GM19455 (cell line): ENCODE data around the gene SIM2.

ENCODE experiments used
- ATAC-seq: cut with Tn5 transposase; IDR thresholded peaks from one replicate; pipeline ENCODE4 v1.9.1; 2021; ENCODE audit not compliant: unreplicated experiment

SIM2 gene

DNA sequence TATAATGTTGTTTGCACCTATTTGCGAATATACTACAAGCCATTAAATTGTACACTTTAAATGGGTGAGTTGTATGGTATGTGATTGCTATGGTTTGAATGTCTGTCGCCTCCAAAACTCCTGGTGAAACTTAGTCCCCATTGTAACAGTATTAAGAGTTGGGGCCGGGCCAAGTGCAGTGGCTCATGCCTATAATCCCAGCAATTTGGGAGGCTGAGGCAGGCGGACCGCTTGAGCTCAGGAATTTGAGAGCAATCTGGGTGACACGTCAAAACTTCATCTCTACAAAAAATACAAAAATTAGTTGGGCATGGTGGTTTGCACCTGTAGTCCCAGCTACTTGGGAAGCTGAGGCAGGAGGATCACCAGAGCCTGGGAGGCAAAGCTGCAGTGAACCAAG lies 12.0 kb upstream of the SIM2 start:
- no peak for ATAC-seq

DNA sequence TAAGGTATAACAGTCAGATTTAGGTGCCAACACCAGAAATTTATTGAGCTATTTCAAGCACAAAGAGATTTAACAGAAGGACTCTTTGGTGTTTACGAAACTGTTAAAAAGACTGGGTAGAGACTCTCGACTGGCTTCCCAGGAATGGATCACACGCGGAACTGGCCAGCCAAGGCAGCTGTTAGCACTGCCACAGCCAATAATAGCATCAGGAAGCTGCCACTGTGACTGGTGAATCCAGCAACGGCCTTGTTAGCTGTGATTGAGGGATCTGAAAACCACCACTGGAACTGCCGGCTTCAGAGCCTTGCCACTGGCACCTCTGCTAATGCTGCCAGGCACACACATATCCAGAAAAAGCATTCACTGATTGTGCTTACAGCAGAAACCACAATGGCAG lies 10.6 kb upstream of the SIM2 start:
- ATAC-seq, result no peak

DNA sequence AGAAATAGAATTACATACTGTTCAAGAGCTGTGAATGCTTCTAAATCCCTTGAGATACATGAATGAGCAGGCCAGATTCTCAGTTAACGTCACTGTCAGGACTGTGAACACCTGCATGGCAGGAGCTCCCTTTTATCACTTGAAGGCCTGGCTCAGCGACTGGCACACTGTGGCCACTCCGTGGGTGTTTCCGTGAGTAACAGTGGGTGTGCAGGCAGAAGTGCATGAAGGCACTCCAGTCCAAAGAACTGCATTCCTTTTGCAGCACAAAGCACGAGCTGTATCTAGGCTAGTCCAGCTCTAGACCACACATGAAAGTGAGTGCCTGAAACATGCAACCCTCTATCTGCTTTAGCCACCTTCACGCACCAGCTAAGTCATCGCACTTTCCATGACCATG lies 9.6 kb upstream of the SIM2 start:
- no peak for ATAC-seq

DNA sequence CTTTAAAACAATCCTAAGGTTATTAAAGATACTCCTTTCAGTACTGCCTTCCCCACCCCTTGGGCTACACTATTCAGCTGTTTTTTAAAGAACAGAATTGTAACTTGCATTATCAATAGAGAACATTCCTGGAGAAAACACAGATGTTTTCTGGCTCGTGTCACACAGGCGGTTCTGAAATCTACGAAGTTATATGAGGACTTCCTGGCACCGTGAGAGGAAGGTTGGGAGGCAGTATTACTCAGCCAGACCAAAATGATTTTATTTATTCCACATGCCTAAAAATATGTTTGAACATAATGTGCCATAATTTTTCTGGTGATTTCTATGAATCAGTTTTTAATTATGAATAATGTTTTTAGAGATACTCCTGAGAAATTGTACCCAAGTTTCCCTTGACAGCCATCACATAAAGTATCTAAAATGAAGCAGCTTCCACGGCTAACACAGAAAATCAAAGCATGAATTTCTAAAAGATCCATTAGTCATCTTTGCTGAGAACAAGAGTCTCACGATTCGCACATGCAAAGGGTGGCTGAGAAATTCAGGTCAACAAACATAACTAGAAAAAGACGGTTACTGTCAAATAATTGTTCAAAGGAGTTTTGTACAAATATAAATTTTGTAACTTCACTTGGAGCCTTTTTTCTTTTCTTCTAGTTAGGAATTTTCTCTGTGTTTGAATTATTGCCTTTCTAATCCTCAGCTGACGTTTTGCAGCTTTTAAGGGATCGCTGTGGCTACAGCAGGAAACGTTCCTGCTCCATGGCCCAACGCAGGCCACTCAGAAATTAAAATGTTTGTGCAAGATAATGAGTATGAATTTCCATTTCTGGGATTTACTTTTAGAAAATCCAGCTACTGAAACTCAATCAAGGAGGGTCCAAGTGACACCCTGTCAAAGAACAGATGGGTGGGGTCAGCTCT lies 8.0 kb upstream of the SIM2 start:
- no peak for ATAC-seq

DNA sequence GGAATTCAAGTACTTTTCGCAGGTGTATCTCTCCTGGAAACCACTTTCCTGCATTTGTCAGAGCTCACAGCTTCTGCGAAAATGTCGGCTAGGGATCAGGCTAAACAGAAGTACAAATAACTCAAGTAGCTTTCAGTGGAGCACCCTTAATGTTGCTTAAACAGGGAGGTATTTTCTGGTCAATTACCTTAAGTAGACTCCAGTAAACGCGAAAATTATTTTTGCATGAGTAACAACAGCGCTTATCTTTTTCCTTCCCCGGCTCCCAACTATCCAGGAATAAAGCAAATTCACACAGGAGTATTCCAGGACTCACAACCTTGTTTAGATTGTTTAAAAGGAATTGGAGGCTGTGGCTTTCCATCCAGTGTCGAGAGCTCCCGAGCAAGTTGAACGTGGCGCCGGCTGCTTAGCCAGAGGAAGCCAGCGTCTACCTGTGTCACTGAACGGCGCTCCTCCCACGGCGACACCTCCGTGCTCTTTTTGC lies 7.3 kb upstream of the SIM2 start:
- ATAC-seq, result no peak

DNA sequence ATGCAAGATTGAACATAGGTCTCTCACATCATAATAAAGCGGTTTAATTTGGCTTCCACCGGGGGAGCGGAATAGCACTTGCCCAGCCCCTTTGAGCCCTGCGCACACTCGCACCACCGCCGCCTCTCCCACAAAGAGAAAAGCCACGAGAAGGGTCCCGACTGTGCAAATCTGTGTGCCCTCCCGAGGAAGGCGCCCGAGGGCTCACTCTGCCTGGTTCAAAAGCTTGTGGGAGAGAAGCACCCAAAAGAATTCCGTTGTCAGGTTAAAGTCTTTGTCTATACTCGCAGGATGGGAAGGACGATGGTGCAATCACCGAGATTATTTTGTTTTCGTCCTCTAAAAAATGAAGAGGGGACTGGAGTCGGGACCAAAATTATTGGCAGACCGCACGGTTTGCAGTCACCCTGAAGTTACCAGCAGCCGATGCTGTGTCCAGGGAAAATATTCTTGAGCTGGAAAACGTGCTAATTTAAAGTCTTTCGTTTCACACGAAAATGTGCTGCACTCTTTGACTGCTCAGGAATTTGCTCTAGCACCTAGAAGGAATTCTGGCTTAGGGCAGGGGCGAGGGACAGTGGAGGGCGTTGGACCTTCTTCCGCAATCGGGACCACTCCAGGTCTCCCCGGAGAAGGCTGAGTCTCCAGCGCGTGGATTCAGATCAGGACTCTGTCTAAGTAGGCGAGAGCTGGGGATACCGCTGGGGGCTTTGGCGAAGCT lies 6.6 kb upstream of the SIM2 start:
- no peak for ATAC-seq

DNA sequence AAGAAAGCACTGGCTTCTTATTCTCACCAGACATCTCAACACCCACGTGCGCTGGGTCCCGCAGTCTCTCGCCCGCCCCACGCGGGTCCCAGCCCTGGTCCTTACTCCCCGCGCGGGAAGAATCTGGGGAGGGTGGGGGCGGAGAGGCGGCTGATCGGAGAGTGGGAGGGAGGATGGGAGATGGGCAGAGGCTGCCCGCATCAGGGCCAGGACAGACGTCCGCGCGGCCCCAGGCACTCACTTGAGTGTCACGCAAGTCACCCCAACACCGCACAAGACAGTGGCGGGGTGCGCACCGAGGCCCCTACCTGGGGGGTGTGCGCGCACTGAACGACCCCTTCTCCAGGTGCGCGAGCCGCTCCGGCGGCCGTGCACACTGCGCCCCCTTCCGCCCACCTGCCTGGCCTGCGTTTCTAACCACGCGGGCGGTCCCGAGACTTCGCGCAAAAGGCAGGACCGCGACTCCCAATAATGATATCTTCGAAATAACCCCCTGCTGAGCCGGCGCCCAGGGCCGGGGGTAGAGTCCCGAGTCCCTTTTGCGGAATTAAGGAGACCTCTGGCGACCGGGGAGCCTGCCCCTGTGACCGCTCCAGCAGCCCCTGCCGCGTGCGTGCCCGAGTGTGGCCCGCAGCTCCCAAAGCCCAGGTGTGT lies 6.0 kb upstream of the SIM2 start:
- ATAC-seq, result no peak

DNA sequence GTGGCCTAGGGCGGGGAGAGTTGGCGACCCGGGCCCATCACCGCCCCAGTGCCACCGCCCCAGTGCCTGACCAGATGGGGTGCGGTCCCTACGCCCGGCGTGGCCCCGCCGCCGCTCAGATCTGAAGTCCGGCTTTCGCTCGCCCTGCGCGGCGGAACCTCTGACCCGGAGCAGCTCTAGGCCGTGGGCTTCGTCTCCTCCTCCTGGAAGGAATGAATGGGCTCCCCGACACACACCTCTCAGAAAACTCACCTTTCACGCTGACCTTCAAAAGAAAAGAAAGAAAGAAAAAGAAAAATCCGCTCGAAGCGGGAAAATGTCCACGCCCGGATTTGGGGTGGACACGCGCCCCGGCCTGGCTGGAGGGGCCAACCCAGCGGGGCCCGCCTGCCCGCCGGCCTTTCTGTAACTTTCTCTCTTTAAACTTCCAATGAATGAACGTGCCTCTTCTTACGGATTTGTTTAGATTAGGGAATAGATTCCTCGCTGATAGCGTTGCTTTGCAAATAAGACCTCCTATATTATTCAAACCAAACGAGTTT lies 5.4 kb upstream of the SIM2 start:
- no peak for ATAC-seq

DNA sequence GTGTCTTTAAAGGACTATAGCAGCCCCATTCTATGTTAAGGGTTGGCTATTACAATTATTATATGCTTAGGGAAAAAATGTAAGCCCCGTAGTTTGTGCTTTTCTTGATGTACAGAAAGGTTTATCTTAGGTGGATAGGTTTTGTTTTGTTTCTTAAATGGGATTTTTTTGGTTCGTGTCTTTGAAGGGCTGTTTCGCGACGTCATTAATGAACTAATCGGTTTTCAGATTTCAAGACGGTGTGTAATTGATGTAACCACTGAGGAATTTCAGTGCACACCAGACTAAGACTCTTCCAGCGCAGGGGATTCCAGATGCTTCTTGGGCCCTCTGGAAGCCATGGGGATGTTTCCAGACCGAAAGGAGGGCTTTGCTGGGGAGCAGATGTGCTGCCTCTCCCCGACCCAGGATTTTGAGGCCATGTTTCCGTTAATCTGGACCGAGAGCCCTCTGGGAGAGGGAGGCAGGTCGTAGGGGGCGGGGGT lies 4.8 kb upstream of the SIM2 start:
- no peak for ATAC-seq

DNA sequence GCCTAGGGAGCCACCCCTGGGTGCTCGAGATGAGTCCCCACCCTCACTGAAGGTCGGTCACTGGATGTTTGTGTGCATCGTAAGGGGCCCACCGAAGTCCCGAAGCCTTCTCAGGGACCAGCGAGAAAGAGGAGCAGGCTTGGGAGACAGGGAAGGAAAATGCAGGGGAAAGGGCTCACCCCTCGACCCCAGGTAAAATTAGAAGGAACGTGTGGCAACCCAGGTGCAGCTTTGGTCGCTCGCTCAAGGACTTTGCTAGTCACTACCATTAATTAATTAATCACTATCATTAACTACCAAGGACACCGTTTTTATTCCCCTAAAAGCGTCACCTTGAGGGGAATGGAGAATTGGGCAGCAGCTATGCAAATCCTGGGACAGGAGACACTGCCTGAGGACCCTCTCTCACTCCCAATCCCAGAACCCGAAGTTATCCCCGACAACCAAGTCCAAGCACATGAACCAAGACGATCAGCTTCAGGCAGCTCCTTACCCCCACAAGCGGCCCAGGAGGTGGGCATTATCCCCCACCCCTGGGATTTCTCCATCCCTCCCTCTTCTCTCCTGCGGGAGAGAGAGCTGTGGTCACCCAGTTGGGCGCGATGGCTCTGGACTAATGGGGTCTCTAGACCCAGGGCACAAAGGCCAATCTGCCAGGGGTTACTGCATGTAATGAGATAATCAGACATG lies 4.2 kb upstream of the SIM2 start:
- ATAC-seq, result no peak

DNA sequence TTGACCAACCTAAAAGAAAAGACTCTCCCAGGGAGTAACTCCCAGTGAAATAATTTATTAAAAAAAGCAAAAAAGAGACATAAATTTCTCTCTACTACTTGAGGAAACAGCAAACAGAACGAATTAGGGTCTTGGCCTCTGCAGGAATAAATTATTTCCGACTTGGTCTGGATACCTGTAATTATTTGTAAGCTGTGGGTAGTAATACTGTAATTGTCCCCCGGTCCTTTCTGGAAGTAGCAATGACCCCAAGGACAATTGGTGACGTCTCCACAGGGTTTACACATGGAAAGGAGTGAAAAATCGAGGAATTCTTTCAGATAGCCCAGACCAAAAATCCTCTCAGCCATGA lies 3.7 kb upstream of the SIM2 start:
- no peak for ATAC-seq

DNA sequence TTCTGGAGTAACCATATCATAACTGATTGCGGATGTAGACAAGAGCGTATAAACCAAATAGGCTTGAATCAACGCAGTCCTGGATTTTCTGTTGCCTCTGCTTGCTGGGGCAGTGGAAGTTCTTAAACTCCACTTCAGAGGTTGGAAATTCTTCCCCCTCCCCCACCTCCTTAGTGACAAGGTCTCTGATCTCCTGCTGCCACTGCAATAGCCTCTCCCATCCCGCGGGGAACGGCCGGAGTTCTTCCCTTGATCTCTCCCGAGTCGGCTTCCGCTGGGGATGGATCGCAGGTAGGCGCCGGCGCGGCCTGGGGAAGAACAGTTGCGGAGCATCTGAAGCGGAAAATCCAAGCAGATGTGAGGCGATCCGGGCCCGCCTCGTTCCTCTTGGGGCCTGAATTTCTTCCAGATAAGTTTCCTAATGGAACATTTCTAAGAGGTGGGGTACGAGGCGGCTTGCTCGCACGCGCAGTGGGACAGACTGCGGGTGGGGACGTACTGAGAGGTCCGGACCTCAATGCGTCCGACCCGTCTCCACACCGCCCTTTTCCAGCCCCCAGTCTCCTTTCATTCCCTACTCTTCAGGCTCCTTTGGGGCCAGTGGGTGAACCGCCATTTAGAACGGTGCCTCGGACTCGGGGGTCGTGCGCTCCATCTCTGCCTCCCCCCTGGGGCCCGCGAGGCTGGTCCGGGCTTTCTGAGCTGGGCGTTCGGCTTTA lies 3.1 kb upstream of the SIM2 start:
- ATAC-seq, result no peak

DNA sequence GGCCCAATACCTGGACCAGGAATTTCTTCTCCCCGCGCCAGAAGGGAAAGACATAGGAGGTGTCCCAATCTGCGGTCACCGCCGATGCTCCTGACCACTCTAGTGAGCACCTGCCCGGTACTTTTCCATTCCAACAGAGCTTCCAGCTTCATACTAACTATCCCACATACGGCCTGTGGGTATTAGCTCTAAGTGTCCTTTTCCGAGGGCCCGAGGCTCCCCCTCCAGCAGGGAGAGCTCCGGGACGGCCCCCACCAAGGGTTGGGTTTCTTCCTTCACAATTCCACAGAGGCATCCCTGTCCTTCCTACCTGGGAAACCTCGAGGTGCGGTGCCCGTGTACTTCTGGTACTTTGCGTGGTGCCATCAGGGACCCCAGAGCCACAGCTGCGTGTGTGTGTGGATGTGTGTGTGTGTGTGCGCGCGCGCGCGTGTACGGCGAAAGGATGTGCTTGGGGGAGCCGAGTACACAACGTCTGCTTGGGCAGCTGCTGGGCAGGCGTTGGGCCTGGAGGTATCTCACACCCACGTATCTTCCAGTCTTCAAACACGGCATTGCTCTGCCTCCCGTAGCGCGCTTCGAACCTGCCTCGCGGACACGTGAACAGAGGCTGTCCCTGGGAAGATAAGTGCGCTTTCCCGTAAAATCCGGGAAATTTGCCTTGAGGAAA lies 2.4 kb upstream of the SIM2 start:
- ATAC-seq, result no peak

DNA sequence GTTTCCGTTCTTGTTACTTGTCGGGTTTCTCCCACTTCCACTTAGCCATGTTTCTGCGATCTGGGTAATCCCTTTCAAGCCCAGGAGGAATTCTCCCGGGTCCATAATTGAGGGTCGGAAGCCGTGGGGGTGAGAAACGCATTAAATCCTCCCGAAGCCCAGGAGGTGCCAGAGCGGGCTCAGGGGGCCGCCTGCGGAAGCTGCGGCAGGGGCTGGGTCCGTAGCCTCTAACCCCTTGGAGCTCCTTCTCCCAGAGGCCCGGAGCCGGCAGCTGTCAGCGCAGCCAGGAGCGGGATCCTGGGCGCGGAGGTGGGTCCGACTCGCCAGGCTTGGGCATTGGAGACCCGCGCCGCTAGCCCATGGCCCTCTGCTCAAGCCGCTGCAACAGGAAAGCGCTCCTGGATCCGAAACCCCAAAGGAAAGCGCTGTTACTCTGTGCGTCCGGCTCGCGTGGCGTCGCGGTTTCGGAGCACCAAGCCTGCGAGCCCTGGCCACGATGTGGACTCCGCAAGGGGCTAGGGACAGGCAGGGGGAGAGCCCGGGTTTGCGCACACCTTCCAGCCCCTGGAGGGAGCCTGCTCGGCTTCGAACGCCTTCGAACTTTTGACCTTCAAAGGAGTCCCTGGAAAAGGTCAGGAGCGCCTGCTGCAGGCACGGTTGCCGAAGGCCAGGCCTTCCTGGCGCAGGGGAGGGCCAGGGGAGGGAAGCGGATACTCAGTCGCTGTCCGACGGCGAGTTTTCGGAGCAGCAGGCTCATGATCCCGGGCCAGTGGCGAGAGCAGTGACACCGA lies 1.7 kb upstream of the SIM2 start:
- no peak for ATAC-seq

DNA sequence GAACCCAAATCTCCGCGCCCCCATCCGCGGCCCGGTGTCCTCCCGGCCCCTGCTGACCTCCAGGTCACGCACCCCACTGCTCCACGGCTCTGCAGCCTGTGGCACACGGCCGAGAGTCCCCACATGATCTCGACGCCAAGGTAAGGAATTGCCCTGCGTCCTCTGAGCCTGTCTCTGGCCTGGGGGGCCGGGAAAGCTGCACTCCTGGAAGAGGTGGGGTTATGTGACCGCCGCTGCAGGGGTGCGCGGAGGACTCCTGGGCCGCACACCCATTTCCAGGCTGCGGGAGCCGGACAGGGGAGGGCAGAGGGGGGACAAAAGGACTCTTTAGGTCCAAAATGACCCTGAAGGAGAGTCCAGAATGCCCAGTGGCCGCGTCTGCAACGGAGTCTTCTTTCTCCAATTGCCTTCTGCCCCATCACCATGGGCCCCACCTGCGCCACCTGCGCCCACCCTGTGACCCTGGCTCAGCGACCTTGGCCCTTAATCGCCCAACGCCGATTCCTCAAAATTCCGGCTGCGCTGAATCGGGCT lies 997 bp upstream of the SIM2 start:
- ATAC-seq, result no peak

DNA sequence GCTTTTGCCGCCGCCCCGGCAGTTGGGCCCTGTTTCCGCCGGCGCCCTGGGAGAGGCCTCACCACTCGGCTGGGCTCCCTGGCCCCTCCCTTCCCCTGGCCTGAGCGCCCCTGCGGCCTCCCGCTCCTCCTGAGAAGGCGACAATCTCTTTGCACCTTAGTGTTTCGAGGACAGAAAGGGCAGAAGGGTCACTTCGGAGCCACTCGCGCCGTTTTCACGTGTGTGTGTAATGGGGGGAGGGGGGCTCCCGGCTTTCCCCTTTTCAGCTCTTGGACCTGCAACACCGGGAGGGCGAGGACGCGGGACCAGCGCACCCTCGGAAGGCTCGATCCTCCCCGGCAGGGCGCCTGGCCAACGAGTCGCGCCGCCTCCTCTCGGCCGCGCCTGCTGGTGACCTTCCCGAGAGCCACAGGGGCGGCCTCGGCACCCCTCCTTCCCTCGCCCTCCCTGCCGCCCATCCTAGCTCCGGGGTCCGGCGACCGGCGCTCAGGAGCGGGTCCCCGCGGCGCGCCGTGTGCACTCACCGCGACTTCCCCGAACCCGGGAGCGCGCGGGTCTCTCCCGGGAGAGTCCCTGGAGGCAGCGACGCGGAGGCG lies 432 bp upstream of the SIM2 start:
- ATAC-seq, result no peak

DNA sequence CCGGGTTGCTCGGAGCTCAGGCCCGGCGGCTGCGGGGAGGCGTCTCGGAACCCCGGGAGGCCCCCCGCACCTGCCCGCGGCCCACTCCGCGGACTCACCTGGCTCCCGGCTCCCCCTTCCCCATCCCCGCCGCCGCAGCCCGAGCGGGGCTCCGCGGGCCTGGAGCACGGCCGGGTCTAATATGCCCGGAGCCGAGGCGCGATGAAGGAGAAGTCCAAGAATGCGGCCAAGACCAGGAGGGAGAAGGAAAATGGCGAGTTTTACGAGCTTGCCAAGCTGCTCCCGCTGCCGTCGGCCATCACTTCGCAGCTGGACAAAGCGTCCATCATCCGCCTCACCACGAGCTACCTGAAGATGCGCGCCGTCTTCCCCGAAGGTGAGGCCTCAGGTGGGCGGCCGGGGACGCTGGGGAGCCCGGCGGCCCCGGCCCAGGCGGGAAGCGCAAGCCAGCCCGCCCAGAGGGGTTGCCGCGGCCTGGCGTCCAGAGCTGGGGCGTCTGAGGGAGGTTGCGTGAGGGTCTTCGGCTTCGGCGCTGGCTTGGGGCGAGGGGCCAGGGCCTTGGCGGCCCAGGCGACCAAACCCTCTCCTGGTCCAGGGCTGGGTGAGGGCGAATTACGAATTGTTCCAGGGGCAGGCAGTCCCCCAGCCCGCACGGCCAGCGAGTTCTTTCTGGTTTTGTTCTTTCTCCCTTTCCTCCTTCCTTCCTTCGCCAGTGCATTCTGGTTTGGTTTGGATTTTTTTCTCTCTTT lies 805 bp downstream of the SIM2 start:
- no peak for ATAC-seq
